Naive B cell (primary cell): ENCODE measurements around the gene STMN1. TPM values are rescaled to one million over a fixed set of nuclear protein-coding genes. Genes with fewer than 3 reads are reported as not detected.

Experiments used
- ATAC-seq, 2 donors: fragments of 150-1000 bp; cut with Tn5 transposase; 2 replicates each; pipeline ENCODE4 v1.10.0; 2021; ENCODE audit warnings: low read depth in 2 of 2, mild to moderate bottlenecking in 2 of 2, moderate library complexity in 2 of 2
- DNase-seq: peaks from one replicate; pipeline ENCODE4 v3.0.0; 2022
- H3K27ac Mint-ChIP-seq, 6 donors: one replicate each; pipeline ENCODE4 v1.8.0; 2020 to 2022; ENCODE audit warnings: mild to moderate bottlenecking in 6 of 6, mixed read lengths in 6 of 6, moderate library complexity in 5 of 6, inconsistent platforms in 2 of 6
- H3K27me3 Mint-ChIP-seq, 3 donors: one replicate each; pipeline ENCODE4 v1.8.0; 2021 to 2022; ENCODE audit warnings: mixed read lengths in 3 of 3, mild to moderate bottlenecking in 1 of 3
- H3K36me3 Mint-ChIP-seq, 2 donors: one replicate each; pipeline ENCODE4 v1.8.0; 2020 to 2022; ENCODE audit warnings: mixed read lengths in 2 of 2, inconsistent platforms in 1 of 2, mild to moderate bottlenecking in 1 of 2
- H3K4me1 Mint-ChIP-seq, 3 donors: one replicate each; pipeline ENCODE4 v1.8.0; 2020 to 2022; ENCODE audit warnings: mixed read lengths in 3 of 3, inconsistent platforms in 1 of 3, mild to moderate bottlenecking in 1 of 3, moderate library complexity in 1 of 3
- H3K4me3 Mint-ChIP-seq, 8 donors: one replicate each; pipeline ENCODE4 v1.8.0; 2020 to 2022; ENCODE audit warnings: mild to moderate bottlenecking in 8 of 8, mixed read lengths in 8 of 8, moderate library complexity in 8 of 8, inconsistent platforms in 2 of 8
- H3K9me3 Mint-ChIP-seq, 7 donors: one replicate each; pipeline ENCODE4 v1.8.0; 2020 to 2022; ENCODE audit warnings: mixed read lengths in 7 of 7, mild to moderate bottlenecking in 5 of 7, inconsistent platforms in 2 of 7, moderate library complexity in 1 of 7
- polyA plus RNA-seq, 6 donors: library from polyadenylated mRNA; unstranded; fragments of 300-500 nt; fragmentation: Illumina TruSeq; gene quantifications; one replicate each; pipeline ENCODE4 v1.2.3, GENCODE V29; 2021; ENCODE audit warnings: low read depth in 6 of 6

The STMN1 gene
- polyA plus RNA-seq, 6 donors from 2014 or later, result 109 to 169 (median 137) TPM

DNA sequence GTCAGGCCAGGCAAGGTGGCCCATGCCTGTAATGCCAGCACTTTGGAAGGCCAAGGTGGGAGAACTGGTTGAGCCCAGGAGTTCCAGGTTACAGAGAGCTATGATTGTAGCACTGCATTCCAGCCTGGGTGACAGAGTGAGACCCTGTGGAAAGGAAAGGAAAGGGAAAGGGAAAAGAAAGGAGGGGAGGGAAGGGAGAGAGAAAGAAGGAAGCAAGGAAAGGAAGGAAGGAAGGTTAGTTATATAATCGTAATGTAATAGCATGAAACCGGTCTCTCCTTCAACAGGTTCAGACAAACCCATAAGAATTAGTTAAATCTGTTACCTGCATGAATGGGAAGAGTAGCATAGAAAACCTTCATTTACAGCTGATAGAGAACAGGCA, 29.5 kb downstream of the STMN1 start:
- peak overlapping the region in 6 of 8 donors; percentile 74 to 93 (median 86) for H3K4me3 Mint-ChIP-seq
- ATAC-seq, result no peak
- H3K4me1 Mint-ChIP-seq, result peaks cover 16 to 29% (median 25%) of the 10 kb centered on the region in 3 donors
- no peak for DNase-seq
- H3K27ac Mint-ChIP-seq, result peak overlapping the region in 2 of 6 donors; percentile 16 to 25
- no peaks in the 10 kb centered on the region for H3K9me3 Mint-ChIP-seq
- H3K36me3 Mint-ChIP-seq, result no peaks in the 10 kb centered on the region
- H3K27me3 Mint-ChIP-seq, result no peaks in the 10 kb centered on the region

DNA sequence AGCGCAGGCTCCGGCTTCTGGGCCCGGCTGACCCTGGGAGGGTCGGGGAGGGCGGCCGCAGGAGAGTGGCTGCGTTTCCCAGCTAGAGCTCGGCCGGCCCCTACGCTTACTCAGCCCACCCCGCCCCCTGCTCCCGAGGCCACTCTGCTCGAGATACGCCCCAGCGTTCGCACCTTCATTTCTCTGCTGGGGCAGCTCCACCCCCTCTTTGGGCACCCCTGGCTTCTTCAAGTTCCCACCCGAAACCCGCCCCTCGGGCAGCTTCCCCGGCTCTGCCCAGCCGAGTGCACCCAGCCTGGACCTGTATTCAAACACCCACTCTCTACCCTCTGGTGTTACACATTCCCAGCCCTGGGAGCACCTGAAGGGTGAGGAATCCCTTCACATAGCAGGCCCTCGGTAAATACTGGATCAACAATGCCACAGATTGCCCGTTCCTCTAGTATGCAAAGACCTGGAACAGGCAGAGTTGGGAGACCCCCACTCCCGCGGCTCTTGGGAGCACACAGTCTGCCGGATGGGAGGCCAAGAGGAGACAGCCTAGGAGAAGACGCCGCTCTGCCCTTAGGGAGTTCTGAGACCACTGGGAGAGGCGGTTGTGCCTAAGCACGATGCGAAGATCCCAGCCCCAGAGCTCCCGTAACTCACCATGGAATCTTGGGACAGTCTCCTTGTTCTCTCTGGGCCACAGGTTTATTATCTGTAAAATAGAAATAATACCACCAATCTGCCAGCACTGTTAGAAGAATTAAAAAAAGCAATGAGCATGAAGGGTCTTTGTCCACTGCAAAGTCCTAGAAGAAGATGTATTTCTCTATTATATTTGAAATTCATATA, 30.1 kb downstream of the STMN1 start:
- Mint-ChIP-seq H3K4me3 (peak overlapping the region; percentile 74 to 93 (median 86)), H3K36me3 (no peaks in the 10 kb centered on the region), H3K9me3 (no peaks in the 10 kb centered on the region), H3K27me3 (no peaks in the 10 kb centered on the region), H3K27ac (peak overlapping the region in 5 of 6 donors; percentile 7 to 52 (median 36)), H3K4me1 (peaks cover 16 to 29% (median 25%) of the 10 kb centered on the region in 3 donors)
- DNase-seq, result no peak
- peak; percentile 41 to 45 for ATAC-seq

DNA sequence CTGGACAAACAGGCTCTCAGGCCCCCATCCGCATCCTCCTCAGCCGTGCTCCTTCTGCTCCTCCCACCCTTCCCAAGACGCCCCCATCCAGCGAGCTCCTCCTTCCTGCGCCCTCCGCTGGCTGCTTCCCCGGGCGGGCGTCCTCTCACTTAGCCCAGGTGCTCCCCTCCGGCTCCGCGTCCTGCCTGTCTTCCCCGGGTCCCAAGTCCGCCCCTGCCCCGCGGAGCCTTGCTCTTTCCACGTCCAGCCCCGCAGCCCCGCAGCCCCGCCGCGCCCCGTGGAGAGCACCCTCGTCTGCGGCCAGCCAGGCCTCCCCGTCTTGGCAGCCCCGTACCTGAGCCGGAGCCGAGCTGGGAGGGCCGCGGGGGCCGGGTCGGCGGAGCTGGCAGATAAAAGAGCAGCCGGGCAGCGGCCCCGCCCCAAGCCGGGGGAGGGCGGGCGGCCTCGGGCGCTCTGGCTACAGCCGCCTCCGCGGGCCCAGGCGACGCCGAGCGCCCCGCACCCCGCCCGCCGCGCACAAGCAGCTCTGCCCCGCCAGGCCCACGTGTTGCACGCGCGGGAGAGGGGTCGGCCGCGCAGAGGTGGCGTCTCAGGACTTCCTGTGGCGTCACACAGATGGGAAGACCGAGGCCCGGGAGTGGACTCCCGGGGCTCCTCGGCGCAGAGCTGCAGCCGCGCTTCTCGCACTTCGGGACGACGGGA, 30.9 kb downstream of the STMN1 start, which contains the start of gene PAQR7:
TSS of gene PAQR7 (minus strand) at position 555 of the 702 bp plus-strand sequence. CDS start 11,869 bp downstream, outside the sequence.
- Mint-ChIP-seq H3K4me1 (peaks cover 16 to 29% (median 25%) of the 10 kb centered on the region in 3 donors), H3K9me3 (no peaks in the 10 kb centered on the region), H3K27ac (peak within 1 kb of the TSS in 5 of 6 donors; percentile 25 to 59 (median 43)), H3K36me3 (no peaks in the 10 kb centered on the region), H3K27me3 (no peaks in the 10 kb centered on the region), H3K4me3 (peak within 1 kb of the TSS; percentile 74 to 93 (median 88))
- ATAC-seq, result peak; percentile 84 to 85
- DNase-seq, result peak; percentile 60

DNA sequence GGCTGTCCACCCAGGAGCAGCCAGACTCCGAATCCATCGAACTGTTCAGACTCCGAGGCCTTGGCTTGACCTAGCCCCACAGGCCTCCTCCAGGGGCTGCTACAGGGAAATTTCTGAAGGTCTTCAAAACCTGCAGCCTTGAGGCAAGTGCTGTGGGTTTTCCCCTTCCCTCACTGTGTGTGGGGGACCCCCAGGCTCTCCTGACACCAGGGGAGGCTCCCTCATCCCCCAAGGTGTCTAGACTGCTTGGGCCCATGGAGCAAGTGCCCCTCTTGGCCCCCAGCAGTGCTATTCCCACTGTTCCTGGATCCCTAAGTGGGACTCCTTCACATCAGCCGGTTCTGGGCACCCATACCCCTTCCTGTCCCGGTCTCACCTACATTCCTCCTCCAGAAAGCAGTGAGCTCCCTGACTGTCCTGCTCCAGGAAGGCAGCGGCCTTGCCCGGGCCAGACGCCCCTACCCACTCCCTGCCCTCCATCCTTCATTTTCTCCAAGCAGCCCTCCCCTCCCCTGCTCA, 31.5 kb downstream of the STMN1 start:
- H3K4me3 Mint-ChIP-seq, result peak overlapping the region; percentile 74 to 89 (median 86)
- H3K4me1 Mint-ChIP-seq, result peaks cover 16 to 29% (median 25%) of the 10 kb centered on the region in 3 donors
- H3K36me3 Mint-ChIP-seq, result no peaks in the 10 kb centered on the region
- ATAC-seq (no peak), DNase-seq (no peak)
- no peaks in the 10 kb centered on the region for H3K27me3 Mint-ChIP-seq
- H3K27ac Mint-ChIP-seq, result peak overlapping the region in 3 of 6 donors; percentile 43 to 59 (median 52)
- H3K9me3 Mint-ChIP-seq, result no peaks in the 10 kb centered on the region

DNA sequence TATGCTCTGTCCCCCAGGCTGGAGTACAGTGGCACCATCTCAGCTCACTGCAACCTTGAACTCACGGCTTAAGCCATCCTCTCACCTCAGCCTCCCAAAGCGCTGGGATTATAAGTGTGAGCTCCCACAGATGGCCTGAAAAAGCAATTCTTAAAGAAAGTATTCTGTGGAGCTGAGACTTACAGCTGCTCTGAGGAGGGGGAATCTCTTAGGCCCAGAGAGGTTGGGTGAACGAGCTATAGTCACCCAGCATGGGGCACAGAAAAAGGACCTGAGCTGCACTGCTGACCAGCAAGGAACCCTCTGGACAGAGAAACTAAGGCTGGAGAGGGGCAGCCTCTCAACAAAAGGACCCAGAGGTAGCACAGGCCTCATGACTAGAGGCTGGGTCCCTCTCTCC, 32.0 kb downstream of the STMN1 start:
- no peaks in the 10 kb centered on the region for H3K27me3 Mint-ChIP-seq
- H3K27ac Mint-ChIP-seq, result no peak overlapping the region
- peak overlapping the region in 3 of 8 donors; percentile 20 to 88 (median 84) for H3K4me3 Mint-ChIP-seq
- no peaks in the 10 kb centered on the region for H3K36me3 Mint-ChIP-seq
- no peaks in the 10 kb centered on the region for H3K9me3 Mint-ChIP-seq
- peaks cover 16 to 29% (median 25%) of the 10 kb centered on the region in 3 donors for H3K4me1 Mint-ChIP-seq
- DNase-seq (no peak), ATAC-seq (no peak)

DNA sequence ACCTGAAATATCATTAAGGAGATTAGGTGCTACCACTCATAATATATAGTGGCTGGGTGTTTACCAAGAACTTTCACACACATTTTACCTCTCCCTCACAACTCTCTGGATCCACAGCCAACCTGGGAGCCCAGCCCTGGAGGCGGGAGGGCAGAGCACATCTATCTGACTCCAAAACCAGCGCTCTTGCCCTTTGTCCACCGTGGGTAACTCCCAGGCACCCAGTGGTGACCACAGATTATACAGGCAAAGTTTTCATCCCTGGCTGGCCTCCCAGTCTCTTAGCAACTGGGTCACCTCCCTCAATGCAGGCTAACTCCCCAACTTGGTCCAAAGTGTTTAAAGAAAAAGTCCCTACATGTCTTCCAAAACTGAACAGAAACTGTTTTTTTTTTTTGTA, 33.1 kb downstream of the STMN1 start:
- ATAC-seq, result no peak
- H3K27ac Mint-ChIP-seq, result no peak overlapping the region
- no peaks in the 10 kb centered on the region for H3K9me3 Mint-ChIP-seq
- peak overlapping the region in 4 of 8 donors; percentile 13 to 41 (median 36) for H3K4me3 Mint-ChIP-seq
- DNase-seq, result no peak
- no peaks in the 10 kb centered on the region for H3K36me3 Mint-ChIP-seq
- H3K4me1 Mint-ChIP-seq, result peaks cover 16 to 29% (median 25%) of the 10 kb centered on the region in 3 donors
- H3K27me3 Mint-ChIP-seq, result no peaks in the 10 kb centered on the region

DNA sequence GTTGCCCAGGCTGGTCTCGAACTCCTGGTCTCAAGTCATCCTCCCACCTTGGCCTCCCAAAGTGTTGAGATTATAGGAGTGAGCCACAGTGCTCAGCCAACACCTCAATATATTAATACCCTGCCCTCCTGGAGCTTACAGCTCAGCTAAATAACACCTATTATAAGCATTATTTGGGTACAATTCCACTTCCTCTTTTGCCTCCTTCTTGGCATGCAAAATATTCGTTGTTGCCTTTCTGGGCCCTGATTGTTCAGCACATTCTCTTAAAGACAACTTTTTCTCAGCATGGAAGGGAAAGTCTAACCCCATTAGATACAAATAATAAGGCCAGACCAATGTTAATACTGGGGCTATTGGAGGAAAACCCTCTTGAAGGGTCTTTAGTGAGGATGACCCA, 33.5 kb downstream of the STMN1 start:
- H3K4me1 Mint-ChIP-seq, result peaks cover 16 to 29% (median 25%) of the 10 kb centered on the region in 3 donors
- H3K4me3 Mint-ChIP-seq, result peak overlapping the region in 1 of 8 donors; percentile 13
- H3K27me3 Mint-ChIP-seq, result no peaks in the 10 kb centered on the region
- ATAC-seq, result peak; percentile 20 to 22
- no peak for DNase-seq
- no peak overlapping the region for H3K27ac Mint-ChIP-seq
- no peaks in the 10 kb centered on the region for H3K36me3 Mint-ChIP-seq
- no peaks in the 10 kb centered on the region for H3K9me3 Mint-ChIP-seq

DNA sequence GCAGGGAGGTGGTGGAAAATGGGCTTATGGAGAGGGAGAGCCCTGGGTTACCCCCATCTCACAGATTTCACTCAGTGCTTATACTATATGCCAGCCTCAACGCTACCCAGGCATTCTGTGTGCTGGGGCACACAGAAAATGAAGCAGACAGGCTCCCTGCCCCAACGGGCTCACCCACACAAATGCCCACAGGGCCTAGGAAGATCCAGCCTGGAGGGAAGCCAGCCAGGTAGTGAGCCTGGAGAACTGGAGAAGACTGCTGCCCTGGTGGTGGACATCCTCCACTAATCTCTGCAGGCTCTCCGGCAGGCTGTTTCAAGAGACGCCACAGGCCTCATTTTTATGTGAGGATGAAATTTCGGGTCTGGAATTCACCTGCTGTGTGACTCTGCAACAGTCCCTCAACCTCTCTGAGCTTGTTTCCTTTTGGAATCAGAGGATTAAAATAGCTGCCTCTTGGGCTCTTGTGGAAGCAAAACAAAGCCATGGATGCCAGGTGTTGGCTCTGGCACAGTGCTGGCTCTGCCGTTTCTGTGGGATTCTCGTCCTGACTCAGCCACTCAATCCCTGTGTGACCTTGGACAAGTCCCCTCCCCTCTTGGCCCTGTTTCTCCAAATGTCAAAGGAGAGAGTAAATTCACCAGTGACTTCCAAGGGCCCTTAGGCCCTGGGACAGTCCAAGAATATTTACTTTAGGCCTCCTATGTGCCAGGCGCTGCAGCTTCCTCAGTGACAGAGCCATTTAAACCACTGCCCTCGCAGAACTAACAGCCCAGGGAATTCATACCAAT, 34.3 kb downstream of the STMN1 start:
- Mint-ChIP-seq H3K27me3 (no peaks in the 10 kb centered on the region), H3K27ac (no peak overlapping the region)
- no peak for ATAC-seq

DNA sequence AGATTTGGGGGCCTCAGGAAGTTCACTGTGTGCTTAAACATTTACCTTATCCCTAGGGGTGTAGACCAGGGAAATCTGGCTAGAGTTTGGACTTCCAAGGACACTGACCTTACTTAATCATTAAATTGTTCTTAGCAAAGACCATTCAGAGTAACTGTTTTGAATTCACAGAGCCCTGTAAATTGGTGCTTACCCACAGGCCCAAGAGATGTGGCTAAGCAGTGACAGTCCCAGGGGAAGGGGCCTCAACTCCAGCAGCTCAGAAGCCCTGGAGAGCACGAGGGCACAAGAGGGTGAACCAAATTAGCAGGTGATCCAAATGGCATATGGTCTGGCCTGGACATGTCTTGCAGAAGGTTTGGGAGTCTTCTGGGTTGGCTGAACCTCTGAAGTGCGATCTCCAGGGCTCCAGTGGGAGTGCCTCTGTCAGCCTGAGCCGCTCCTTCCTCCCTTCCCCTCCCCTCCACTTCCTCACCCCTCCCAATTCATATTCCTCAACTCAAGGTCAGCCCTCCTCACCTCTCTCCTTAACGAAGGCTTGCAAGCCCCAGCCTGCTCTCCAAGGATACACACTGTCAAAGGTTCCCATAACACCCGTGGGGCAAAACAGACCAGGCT, 35.0 kb downstream of the STMN1 start:
- Mint-ChIP-seq H3K4me3 (peak overlapping the region in 1 of 8 donors; percentile 25), H3K4me1 (peaks cover 16 to 25% (median 24%) of the 10 kb centered on the region in 3 donors), H3K9me3 (no peaks in the 10 kb centered on the region), H3K36me3 (no peaks in the 10 kb centered on the region), H3K27me3 (no peaks in the 10 kb centered on the region), H3K27ac (peak overlapping the region in 1 of 6 donors; percentile 78)
- ATAC-seq, result no peak
- no peak for DNase-seq

More for the DNA sequence above, 34.3 kb downstream of the STMN1 start:
- Mint-ChIP-seq H3K4me1 (peaks cover 16 to 29% (median 25%) of the 10 kb centered on the region in 3 donors), H3K9me3 (no peaks in the 10 kb centered on the region), H3K4me3 (peak overlapping the region in 1 of 8 donors; percentile 30), H3K36me3 (no peaks in the 10 kb centered on the region)
- DNase-seq, result no peak

DNA sequence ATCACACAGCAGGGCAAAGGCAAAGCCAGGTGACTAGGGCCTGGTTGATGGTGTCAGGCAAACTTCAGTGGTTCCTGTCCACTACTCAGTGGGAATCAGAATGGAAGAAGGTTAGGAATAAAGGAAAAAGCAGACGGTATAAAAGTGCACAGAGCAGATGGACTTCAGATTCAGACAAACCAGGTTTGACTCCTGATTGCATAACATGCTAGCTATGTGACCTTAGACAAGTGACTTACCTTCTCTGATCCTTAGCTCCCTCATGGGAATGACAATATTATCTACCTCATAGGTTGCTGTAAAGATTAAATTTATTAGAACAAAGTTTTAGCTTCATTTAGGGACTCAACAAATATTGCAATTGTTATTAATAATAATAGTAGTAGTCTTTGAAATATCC, 35.6 kb downstream of the STMN1 start:
- Mint-ChIP-seq H3K36me3 (no peaks in the 10 kb centered on the region), H3K27ac (no peak overlapping the region), H3K4me1 (peaks cover 12 to 23% (median 20%) of the 10 kb centered on the region in 3 donors), H3K27me3 (no peaks in the 10 kb centered on the region), H3K4me3 (peak overlapping the region in 1 of 8 donors; percentile 12), H3K9me3 (no peaks in the 10 kb centered on the region)
- no peak for DNase-seq
- no peak for ATAC-seq

DNA sequence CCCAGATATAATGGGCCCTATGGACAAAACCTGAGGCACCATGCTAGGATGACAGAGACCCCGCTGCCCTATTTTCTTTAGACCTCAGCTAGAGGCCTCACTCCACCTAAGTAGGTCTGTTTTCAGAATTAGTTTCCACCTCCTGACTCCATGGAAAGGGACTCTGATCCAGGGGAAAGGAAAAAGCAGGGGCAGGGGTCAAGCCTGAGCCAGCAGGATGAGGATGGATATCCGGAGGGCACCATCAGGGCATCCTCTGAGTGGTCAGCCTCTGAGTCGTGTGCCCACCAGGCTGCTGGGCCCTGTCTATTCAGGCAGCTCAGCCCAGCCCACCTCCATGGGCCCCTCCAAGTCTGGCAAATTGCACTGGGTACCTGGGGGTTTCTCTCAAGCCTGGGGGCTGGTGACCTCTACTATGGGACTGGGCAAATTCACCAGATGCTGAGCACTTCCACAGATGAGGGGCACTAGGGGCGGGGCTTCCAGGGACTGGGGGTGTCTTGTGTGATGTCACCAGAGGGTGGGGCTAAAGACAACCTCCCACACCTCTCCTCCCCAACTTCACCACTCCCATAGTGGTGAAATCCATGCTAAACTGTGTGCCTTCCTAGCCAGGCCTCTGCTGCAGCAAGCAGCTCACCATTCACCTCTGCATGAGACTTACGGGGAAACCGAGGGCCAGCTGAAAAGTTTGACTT, 36.2 kb downstream of the STMN1 start:
- Mint-ChIP-seq H3K27ac (no peak overlapping the region), H3K4me3 (peak overlapping the region in 1 of 8 donors; percentile 12), H3K27me3 (no peaks in the 10 kb centered on the region), H3K9me3 (no peaks in the 10 kb centered on the region), H3K36me3 (no peaks in the 10 kb centered on the region), H3K4me1 (peaks cover 11 to 22% (median 18%) of the 10 kb centered on the region in 3 donors)
- DNase-seq (no peak), ATAC-seq (no peak)
